GM19467 (cell line): ENCODE results near the gene PDGFC.
"Not testable (repeated sequence)": the region's sequence is repeated elsewhere in the genome, so short reads cannot be mapped to it uniquely, and the experiment has no call there.

Source experiments
- ATAC-seq: cut with Tn5 transposase; IDR thresholded peaks from one replicate; pipeline ENCODE4 v1.9.1; 2021; ENCODE audit warnings: mild to moderate bottlenecking, moderate library complexity; ENCODE audit not compliant: unreplicated experiment

The PDGFC gene

GRCh38 chr4:156953001-156953400 lies 18.6 kb downstream of the PDGFC start:
- ATAC-seq: no peak

- ATAC-seq: no peak
These were observed 19.4 kb downstream of the PDGFC start for GRCh38 chr4:156952078-156952759.

- ATAC-seq: no peak
These were observed 20.7 kb downstream of the PDGFC start for GRCh38 chr4:156950948-156951347.

DNA sequence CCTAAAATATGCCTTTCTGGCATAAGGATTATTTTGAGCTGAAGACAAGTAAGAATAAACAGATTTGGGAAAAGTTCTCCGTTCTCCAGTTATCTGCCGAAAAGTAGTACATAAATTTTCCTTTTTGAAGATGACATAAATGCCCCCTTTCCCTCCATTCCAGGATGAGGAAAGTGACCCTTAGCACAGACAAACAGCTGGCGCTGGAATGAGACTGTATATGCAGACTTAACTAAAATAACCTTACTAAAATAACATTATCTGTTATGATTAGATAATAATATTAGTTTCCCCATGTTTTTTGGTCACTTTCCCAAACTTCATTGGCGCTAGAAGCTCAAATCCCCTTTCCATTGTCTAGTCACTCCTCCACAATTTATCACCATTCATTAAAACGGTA lies 21.5 kb downstream of the PDGFC start:
- no peak for ATAC-seq

DNA sequence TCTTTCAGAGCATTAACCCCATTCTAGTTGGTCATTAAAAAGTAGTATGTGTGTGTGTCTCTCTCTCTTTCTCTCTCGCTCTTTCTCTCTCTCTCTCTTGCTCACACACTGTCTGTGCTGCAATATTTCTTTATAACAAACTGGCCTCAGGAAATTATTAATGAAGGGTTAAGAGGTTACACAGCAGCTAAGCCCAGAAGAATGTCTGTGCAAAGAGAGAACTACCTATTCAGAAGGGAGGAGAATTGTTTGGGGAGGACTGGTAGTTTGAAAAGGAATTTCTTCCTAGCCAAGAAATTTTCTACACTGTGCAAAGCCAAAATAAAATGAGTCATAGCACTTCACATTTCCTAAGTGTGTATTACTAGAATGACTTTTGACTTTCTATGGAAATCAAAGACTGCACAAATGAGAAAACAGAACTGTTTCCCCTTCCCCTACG lies 22.2 kb downstream of the PDGFC start:
- ATAC-seq: no peak

DNA sequence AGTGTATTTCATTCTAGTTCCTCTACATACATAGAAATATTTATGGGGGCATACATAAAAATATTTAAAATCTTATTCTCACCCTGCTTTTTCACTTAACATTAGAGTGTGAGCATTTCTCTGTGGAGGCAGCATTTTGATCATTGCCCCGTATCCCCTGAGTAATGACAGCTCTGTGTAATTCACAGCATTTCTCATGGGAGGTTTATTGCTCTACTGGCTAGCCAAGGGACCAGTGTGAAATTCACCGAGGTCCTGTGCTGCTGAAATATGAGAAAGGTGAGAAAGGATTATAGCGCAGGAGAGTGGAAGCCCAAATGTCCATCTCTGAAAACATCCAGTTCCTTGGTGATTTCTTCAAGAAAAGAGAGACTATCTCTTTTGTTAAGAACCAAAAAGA lies 22.9 kb downstream of the PDGFC start:
- no peak for ATAC-seq

DNA sequence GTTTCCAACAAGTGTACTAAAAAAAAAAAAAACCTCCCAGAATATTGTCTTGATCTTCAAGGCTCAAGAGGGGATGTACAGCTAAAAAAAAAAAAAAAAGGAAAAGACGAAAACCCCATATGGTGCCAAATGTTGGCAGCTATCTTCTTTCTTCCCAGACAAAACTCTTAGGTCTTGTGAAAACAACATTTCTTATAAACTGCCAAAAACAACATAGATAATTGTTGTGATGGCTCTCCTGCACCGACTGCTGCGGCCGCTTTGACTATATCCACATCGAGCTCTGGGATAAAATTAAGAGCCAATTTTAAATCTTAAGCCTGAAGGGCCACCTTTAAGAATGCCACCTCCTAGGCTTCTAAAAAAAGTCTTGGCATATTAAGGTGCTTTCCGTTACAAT lies 23.5 kb downstream of the PDGFC start:
- ATAC-seq: no peak

DNA sequence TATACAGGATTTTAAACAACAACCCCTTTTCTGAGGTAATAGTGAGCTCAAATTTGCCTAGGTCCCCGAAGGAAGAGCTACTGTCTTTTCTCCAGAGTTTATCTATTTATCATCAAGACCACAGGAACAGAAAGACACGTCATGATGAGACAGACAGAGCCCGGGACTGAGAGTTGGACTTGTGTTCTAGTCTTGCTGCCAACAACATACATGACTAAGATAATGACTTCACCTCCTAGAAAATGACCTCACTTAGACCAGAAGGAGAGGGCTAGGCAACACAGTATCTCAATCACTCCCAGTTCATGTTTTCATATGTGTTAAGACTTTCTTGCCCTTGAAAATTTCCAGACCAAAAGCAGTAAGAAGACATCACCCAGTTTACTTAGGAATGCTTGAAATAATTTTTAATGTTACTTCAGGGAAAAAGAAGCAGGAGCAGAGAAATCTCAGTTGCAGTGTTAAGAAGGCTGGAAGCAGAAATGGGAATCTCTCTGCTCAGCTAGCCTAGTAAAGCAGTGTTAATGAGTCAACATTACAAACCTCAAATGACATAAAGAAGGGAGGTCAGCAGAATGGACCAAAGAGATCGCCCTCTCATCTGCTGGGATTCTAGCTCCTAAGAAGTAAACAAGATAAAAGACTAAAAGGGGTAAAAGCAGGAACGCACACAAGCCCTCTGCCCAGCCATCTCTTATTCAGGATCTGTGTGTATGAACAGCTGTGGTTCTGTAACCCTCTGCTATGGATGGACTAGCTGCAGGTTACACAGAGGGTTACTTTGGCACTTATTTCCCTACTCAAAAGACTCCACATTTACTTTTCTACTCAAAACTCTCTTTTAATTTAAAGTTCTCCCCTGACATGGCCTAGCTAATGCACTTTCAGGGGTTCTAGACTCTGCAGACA lies 24.8 kb downstream of the PDGFC start:
- ATAC-seq: no peak

- no peak for ATAC-seq
These were observed 26.1 kb downstream of the PDGFC start for GRCh38 chr4:156945532-156945931.

GRCh38 chr4:156942991-156943390 lies 28.6 kb downstream of the PDGFC start:
- ATAC-seq: no peak

GRCh38 chr4:156941940-156942548 lies 29.6 kb downstream of the PDGFC start:
- no peak for ATAC-seq

DNA sequence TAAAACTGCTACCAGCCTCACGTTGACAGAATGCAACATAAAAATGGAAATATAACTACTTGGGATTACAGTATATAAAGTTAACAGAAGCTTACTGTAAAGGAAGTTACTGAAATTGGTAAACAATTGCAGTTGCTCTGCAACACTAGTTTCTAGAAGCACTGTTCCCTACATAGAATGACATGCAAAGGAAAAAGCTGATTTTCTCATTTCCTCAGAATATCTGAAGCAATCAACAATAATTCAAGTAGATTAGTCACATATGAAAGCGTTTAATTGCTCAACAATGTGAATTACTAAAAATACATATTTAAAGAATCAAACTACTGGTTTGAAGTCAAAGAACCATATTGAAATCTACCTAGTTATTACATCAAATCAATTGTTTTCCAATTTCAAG lies 31.8 kb downstream of the PDGFC start:
- no peak for ATAC-seq

GRCh38 chr4:156939139-156939538 lies 32.5 kb downstream of the PDGFC start:
- no peak for ATAC-seq

DNA sequence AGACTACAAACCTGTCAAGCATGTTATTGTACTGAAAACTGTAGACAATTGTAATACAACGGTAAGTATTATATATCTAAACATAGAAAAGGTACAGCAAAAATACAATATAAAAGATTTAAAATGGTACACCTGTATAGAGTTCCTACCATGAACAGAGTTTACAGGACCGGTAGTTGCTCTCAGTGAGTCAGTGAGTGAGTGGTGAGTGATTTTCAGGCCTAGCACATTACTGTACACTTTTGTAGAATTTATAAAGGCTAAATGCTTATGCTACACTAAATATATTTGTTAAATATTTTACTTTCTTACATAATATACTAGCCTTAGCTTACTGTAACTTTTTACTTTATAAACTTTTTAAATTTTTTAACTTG lies 37.4 kb downstream of the PDGFC start:
- no peak for ATAC-seq

- ATAC-seq: no peak
These were observed 37.9 kb downstream of the PDGFC start for GRCh38 chr4:156933633-156934258.

DNA sequence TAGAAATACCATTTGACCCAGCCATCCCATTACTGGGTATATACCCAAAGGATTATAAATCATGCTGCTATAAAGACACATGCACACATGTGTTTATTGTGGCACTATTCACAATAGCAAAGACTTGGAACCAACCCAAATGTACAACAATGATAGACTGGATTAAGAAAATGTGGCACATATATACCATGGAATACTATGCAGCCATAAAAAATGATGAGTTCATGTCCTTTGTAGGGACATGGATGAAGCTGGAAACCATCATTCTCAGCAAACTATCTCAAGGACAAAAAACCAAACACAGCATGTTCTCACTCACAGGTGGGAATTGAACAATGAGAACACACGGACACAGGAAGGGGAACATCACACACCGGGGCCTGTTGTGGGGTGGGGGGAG lies 39.2 kb downstream of the PDGFC start:
- ATAC-seq: not testable (repeated sequence)

DNA sequence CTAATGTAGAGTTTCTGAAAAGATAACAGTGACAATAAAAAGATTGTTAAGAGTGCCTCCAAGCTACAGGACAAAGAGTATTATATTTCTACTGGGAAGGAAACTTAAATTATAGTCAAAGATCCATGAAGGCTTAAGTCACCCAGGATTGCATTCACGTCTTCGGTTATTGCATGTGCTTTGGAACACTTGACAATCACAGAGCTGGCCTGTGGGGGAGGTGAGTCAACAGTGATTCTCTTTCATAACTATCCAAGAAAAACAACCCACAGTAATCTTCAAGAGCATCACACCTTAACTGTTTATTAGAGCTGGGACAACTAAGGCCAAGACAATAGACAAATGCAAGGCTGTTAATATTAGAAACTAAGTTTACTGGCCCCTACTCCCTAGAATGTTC lies 40.3 kb downstream of the PDGFC start:
- ATAC-seq: no peak

DNA sequence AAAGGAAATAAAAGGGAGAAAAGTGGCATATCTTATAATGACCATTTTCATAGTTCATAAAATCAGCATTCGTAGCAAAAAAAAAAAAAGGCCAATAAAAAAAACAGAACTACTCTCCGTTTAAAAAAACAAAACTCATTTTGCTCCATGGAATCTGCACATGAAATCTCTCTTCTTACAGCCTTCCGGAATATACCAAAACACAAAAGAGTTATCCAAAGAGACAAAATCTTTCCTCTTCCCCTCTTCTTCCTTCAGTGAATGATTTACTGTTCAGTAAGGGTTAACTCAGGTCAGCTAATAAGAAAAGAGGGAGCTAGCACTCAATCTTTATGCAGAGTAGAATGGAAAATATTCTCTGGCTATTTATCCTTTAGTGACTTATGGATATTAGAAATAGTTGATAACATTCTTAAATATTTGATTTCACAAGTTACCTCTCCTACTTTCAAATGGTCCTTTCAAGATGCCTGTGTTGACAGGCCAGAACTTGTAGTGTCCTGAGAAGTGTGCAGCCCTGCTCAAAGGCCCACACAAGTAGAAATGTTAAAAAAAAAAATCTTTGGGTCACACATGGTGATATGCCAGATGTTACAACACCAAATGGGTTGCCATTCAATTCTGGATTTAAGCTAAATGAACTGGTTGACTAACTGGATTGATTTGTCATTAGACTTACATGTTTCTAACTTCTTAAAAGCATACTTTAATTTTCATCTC lies 42.1 kb downstream of the PDGFC start:
- ATAC-seq: no peak

DNA sequence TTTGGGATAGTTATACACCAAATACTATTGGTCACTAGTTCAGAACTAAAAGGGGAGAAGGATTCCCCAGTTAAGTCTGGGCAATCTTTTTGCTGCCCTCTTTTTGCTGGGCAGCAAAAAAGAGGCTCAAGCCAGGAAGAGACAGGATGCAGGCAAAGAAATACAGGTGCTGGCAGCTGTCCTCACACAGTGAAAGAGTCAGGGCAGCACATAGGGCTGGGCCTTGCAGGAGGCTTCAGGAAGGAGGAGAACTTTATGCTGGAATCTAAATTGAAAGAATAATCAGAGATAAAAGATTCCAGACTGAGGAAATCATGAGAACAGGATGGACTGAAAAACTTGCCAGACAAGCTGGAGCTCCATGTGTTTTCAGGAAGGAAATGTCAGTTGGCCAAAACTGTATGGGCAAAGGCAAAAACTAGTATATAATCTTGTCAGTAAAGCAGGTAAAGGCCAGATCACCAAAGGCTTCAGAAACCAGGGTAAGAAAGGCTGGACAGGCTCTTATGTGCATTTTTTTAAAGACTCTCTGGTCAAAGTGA lies 46.8 kb downstream of the PDGFC start:
- no peak for ATAC-seq

GRCh38 chr4:156923525-156923924 lies 48.1 kb downstream of the PDGFC start:
- no peak for ATAC-seq
